RWPE1 (cell line): ENCODE measurements around the gene SNRPN.
"Not testable (repeated sequence)": the region's sequence is repeated elsewhere in the genome, so short reads cannot be mapped to it uniquely, and the experiment has no call there.

Experiments used
- CTCF ChIA-PET: fragments of 350-600 bp; sonication (Branson Sonifier 250); formaldehyde crosslinking; extraction: SDS; loops from one replicate; lab custom pipeline; 2021; lab: Yijun Ruan, JAX
- POLR2A ChIA-PET: fragments of 400-600 bp; formaldehyde crosslinking; extraction: SDS; loops from one replicate; lab custom pipeline; 2020; ENCODE audit warnings: antibody characterized with exemption; ENCODE audit not compliant: low non-redundant PET; lab: Yijun Ruan, JAX
- DNase-seq: peaks from one replicate; pipeline ENCODE4 v3.0.0; 2012; ENCODE audit warnings: low spot score
- H3K27ac ChIP-seq: fragments of 450-650 bp; 2 replicates; pipeline ENCODE4 v1.5.1; 2017
- CTCF ChIP-seq: fragments of 450-650 bp; conservative IDR thresholded peaks from 2 replicates; pipeline ENCODE4 v1.5.1; 2017; ENCODE audit warnings: low read depth, mild to moderate bottlenecking

SNRPN gene

GRCh38 chr15:24954783-24955530, at the start of gene SNRPN, which contains the start of gene SNURF:
Gene SNRPN, plus strand, starts transcription at chr15:24954987. Its CDS starts 19,467 bp downstream, at chr15:24974454.
Gene SNURF, plus strand, starts transcription at chr15:24954987. Its CDS starts 62 bp downstream, at chr15:24955049.
- no peak for TF ChIP-seq CTCF
- ChIA-PET CTCF (no interaction called here), POLR2A (no interaction called here)
- H3K27ac ChIP-seq = peak within 1 kb of the TSS; percentile 90
- peak; percentile 11 for DNase-seq

DNA sequence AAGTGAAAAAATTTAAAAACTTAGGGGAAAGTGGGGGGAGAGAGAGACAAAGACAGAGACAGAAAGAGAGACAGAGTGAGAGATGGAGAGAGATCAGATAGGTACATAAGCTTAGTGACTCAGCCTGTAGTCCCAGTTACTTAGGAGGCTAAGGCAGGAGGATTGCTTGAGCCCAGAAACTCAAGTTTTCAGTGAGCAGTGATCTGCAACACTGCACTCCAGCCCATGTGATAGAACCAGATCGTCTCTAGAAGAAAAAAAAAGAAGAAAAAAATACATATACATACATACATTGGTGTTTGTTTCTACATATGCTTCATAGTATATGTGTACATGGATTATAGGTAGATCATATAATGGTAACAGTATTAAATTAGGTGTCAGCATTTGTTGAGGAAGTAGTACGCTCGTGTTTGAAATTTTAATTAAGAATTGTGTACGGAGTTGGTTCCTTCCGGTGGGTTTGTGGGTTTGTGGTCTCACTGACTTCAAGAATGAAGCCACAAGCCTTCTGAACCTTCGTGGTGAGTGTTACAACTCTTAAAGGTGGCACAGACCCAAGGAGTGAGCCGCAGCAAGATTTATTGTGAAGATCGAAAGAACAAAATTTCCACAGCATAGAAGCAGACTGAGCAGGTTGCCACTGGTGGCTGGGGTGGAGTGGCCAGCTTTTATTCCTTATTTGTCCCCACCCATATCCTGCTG, 38.3 kb upstream of the SNRPN start:
- CTCF ChIA-PET = no interaction called here
- no peak for DNase-seq
- POLR2A ChIA-PET = no interaction called here
- no peak overlapping the region for H3K27ac ChIP-seq
- no peak for TF ChIP-seq CTCF

GRCh38 chr15:24917431-24917830, 37.4 kb upstream of the SNRPN start:
- no peak for TF ChIP-seq CTCF
- H3K27ac ChIP-seq = no peak overlapping the region
- POLR2A ChIA-PET = no interaction called here
- DNase-seq = no peak
- CTCF ChIA-PET = no interaction called here

GRCh38 chr15:24919446-24919845, 35.3 kb upstream of the SNRPN start:
- no peak for DNase-seq
- ChIA-PET POLR2A (no interaction called here), CTCF (no interaction called here)
- no peak overlapping the region for H3K27ac ChIP-seq
- no peak for TF ChIP-seq CTCF

DNA sequence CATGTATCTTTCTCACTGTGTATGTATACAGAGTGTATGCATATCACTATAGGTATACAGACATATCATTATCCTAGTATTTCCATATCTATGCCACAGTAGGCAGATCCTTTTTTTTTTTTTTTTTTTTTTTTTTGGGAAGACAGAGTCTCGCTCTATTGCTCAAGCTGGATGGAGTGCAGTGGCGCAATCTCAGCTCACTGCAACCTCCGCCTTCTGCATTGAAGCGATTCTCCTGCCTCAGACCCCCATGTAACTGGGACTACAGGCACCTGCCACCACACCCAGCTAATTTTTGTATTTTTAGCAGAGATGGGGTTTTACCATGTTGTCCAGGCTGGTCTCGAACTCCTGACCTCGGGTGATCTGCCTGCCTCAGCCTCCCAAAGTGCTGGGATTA, 32.0 kb upstream of the SNRPN start:
- CTCF ChIA-PET = not testable (repeated sequence)

GRCh38 chr15:24924153-24924552, 30.6 kb upstream of the SNRPN start:
- no peak for DNase-seq
- CTCF ChIA-PET = interaction anchor here (0.6 kb wide), 1 partner anchor 527 kb away, joined by 3 read pairs; no protein-coding TSS in a partner anchor
- TF ChIP-seq CTCF = no peak
- POLR2A ChIA-PET = no interaction called here
- no peak overlapping the region for H3K27ac ChIP-seq

More for the DNA sequence above, 32.0 kb upstream of the SNRPN start:
- POLR2A ChIA-PET, H3K27ac ChIP-seq, DNase-seq: not testable (repeated sequence)

DNA sequence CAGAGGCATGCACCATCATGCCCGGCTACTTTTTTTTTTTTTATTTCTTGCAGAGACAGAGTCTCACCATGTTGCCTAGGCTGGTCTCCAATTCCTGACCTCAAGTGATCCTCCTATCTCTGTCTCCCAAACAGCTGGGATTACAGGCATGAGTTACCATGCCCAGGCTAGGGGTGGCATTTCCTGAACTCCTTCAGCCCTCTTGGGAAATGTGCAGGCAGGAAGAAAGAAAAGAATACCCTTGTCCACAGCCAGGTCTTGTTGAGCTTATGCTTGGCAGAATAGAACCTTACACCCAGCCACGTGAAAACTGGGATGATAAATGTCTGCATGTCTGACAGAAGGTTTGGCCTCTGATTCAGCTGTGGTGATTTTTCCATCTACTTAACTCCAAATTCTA, 30.2 kb upstream of the SNRPN start:
- no peak for DNase-seq
- ChIA-PET POLR2A (no interaction called here), CTCF (interaction anchor here (0.6 kb wide), 1 partner anchor 526 kb away, joined by 3 read pairs; no protein-coding TSS in a partner anchor)

DNA sequence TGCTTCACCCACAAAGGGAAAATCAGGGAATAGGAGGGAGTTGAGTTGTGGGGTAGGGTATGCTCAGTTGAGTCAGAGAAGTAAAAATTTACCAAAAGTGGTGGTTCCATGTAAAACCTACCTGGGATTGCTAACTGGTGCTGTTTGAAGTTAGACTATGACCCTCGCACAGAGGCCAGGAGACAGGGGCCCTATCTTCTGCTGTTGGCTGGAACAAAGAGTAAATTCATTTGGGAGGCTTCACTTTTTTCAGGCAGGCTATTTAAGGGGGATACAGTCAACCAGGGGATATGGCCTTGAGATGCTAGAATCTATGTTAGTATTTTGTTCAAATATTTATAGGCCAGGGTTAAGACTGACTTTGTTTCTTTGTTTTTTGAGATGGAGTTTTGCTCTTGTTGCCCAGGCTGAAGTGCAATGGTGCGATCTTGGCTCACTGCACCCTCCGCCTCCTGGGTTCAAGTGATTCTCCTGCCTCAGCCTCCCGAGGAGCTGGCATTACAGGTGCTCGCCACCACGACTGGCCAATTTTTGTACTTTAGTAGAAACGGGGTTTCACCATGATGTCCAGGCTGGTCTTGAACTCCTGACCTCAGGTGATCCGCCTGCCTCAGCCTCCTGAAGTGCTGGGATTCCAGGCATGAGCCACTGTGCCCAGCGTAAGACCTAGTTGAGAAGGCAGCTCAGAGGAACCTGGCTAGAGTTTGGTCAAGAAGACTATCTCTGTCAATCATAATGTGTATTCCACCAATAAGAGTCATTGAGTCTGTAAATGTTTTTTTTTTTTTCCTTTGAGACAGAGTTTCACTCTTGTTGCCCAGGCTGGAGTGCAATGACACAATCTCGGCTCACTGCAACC, 22.7 kb upstream of the SNRPN start:
- H3K27ac ChIP-seq, CTCF ChIA-PET, POLR2A ChIA-PET, DNase-seq: not testable (repeated sequence)

More for the DNA sequence above, 30.2 kb upstream of the SNRPN start:
- no peak overlapping the region for H3K27ac ChIP-seq
- TF ChIP-seq CTCF = no peak
